HL-60/S4 treated with retinoic acid at 250 ng/mL for 4 days and 3 days (cell line): ENCODE data around the gene MYBBP1A.

Experiments used
- in situ Hi-C: fragments of 300-500 bp; cut with MboI; formaldehyde crosslinking; loops from 2 replicates; pipeline ENCODE4 v1.7.0; 2022; ENCODE audit warnings: low sequenced_read_pairs

The MYBBP1A gene

DNA sequence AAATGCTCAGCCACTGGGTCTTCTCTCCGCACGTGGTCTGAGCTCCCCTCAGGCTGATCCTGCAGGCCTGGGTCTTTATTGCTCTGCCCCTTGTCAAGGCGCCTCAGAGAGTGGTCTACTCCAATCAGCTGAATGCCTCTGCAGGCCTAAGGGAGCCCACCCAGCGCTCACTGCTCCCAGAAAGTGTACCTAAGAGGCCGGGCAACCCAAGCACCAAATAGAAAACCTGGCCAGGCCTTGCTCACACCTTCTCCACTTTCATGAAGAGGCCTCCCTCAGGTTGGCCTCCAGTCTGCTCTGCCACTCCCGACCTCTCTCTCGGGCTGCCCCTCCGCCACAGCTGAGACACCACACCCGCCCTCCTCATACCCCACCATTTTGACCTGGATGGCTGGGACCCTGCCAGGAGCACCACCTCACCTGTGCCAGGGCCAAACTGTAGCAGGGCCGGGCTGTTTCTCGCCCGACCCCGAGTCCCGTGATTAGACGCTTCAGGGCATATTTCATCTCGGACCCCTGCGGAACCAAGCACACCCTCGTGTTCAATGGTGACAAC, 665 bp downstream of the MYBBP1A start:
- in situ Hi-C loops = loop anchor here (25.0 kb wide), 1 partner anchor 333 kb away; the partner anchor contains the start of gene C17orf107

DNA sequence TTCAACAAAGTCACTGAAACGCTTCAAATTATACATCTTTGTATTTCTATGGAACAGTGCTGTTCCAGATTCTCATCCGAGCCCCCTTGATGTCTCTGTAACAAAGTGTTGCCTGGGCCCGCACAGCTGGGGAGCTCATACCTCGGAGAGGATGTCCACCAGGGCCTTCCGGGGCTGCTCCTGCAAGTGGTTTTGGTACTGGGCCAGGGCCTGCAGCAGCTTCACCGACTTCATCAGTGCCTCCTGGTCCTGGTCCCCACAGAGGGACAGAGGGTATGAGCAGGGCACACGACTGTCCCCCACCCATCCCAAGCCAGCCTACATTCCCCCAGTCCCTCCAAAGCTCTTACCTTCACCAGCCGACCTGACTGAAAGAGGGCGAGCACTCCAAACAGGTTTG, 1.5 kb downstream of the MYBBP1A start:
- in situ Hi-C loops = loop anchor here (25.0 kb wide), 1 partner anchor 334 kb away; the partner anchor contains the start of gene C17orf107

DNA sequence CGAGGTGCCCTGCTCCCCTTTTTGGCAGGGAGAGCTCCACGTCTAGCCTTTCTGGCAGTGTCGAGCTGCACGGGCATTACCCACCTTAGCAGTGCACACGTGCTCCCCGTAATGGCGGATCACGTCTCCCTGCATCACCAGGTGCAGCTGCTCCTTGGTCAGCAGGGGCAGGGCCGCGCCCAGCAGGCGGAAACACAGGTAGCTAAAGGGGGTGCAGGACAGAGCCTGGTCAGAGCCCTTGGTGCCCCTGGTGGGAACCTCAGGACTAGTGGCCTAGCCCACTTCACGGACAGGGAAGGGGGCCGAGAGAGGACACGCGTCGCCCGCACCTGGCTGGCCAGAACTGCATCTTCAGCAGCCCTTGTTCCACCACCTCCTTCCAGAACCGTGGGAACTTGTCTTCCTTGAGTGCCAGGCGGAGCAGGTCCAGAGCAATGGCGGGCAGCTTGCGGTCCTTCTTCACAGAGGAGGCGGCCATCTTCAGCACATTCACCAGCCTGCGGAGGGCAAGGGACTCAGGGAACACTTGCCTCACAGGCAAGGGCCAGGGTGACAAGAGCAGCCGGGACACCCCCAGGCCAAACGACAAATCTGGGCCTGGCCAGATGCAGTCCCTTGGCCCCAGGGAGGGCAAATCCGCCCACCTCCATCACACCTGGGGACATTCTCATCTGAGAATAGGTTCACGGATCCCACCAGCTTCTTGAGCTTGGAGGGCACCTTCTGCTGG, 3.2 kb downstream of the MYBBP1A start:
- in situ Hi-C loops = loop anchor here (25.0 kb wide), 1 partner anchor 335 kb away; the partner anchor contains the start of gene C17orf107

DNA sequence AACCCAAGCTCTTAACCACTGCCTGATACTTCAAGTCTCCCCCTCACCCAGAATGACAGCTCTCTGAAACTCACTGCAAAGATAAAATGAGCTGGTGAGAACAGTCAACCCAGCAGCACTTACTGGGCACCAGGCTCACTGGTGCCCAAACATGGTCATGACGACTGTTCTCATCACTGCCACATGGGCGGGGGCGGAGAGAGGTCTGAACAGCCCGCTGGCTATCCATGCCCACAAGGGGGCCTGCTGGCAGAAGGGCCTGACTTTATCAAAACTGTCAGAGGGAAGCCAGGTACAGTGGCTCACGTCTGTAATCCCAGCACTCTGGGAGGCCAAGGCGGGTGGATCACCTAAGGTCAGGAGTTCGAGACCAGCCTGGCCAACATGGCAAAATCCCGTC, 4.0 kb downstream of the MYBBP1A start:
- in situ Hi-C loops = loop anchor here (25.0 kb wide), 1 partner anchor 336 kb away; the partner anchor contains the start of gene C17orf107

DNA sequence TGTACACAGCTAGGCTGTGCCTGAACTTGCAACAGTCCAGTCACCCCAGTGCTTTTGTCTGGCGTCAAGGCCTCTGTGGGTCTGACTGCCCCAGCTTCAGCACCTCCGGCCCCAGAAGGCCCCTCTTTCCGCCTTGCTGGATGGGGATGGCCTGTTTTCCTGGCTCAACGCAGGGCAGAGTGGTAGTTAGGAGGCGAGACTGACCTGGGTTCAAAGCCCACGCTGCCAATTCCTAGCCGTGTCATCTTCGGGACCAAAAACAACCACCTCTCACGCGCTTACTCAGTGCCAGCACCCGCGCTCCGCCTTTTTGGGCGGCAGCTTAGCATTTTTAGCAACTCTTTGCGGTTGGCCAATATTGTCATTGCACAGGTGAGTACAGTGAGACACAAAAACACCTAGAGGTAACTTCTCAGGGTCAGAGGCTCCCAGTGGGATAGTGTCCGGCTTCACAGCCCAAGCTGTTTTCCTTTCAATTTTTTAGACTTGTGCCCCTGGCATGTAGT, 4.6 kb downstream of the MYBBP1A start:
- in situ Hi-C loops = loop anchor here (25.0 kb wide), 1 partner anchor 337 kb away; the partner anchor contains the start of gene C17orf107

DNA sequence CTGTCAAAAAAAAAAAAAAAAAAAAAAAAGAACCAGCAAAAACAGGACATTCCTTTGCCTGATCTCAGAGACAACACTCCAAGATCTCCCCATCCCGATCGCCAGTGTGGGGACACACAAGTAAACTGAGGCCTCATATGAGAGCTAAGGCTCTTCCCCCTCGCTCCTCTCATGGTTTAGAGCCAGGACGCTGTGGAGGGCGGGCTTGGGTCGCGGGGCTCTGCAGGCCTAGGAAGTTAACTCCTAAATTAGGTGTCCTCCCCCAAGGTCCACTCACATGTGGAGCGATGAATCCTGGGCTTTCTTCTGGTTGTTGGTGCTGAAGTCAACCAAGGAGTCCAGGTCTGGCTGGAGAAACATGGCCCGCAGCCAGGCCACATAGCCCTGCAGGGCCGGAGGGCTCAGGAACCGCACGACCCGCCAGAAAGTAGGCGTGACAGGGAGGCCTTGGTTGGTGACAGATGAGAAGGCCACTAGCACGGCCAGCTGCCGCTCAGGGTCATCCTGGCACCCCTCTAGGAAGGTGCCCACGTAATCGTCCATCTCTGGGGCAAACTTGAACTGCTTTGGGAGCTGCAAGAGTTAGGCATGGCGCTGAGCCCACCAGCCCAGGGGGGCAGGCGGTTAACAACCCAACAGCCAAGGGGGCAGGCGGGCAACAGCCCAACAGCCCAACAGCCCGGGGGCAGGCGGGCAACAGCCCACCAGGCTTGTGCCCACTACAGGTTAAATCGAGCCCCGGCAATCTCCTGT, 5.2 kb downstream of the MYBBP1A start:
- in situ Hi-C loops = loop anchor here (25.0 kb wide), 1 partner anchor 337 kb away; the partner anchor contains the start of gene C17orf107

DNA sequence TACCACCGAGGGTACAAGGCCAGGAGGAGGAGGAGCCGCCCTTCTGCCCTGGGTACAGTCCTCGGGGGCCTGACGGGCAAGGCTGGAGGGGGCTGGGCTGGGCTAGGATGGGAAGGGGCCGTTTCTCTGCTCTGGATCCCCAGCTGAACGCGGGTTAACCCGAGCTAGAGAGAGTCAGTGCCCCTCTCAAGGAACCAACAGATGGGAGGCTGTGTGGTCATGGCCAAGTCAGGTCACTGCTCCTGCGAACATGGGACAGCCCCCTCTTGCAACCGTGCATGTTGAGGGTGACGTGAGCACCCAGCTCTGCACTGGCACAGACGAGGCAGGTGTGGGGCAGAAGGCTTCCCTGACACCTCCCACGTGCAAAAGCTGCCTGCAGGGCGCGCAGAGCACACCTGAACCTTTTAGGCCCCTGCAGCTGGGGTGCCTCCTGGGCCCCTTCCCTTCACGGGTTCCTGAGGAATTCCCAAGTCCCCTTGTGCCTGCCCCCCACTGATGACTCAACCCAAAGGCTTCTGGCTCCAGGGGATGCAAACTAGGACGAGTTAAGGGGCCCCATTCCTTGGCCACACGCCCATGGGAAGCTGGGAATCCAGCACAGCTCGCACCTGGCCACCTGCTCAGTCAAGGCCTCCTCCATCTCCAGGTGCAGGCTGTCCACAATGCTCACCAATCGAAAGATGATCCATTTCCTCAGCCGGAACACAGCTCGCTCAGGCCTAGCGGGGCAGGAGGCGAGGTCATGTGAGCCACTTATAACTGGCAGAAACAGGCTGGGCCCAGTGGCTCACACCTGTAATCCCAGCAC, 6.3 kb downstream of the MYBBP1A start:
- in situ Hi-C loops = no loop called here

DNA sequence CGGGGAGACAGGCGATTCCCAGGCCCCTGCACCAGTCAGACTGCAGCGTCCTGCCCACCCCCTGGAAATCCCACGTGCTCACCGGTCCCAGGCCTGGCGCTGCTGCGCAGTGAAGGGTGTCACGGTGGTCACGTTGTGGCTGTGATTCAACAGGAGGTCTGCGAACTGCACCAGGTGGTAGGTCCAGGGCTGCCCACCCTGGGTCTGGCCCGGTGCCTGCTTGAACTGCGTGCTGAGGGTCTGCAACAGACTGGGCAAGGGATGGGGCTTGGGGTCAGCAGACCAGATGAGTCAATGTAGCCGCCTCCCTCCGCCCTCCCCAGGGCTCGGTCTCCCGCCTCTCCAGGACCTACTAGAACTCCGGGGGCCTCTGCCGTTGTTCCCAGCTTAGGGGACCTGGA, 7.1 kb downstream of the MYBBP1A start:
- in situ Hi-C loops = no loop called here

DNA sequence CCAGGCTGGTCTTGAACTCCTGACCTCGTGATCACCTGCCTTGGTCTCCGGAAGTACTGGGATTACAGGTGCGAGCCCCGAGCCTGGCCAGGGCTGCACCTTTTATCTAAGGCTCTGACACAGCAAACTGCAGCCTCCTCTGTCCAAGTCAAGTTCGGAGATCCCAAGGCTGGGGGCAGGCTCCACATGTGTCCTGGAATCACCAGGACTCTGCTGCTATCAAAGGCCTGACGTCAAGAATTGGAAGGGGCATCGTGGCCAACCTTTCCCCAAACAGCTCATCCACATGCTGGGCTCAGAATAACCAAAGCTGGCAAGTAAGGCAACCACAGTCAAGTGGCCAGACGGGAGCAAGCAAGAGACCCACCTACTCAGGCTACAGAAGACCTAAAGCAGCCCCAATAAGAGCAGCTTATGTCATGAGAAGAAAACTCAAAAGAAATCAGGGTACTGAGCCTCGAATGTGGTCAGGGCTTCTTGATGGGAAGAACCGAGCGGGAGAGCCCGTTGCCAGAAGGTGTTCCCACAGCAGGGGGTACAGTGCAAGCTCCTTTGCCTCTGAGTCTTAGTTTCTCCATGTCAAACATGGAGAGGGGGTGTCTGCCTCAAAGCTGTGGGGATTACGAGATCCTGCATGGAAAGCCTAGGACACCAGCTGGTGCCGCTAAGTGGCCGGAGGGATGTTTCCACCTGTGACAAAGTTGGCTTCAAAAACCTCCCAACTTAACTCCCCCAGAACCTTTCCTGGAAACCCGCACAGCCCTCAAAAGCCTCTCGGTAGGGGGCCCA, 7.9 kb downstream of the MYBBP1A start:
- in situ Hi-C loops = no loop called here

DNA sequence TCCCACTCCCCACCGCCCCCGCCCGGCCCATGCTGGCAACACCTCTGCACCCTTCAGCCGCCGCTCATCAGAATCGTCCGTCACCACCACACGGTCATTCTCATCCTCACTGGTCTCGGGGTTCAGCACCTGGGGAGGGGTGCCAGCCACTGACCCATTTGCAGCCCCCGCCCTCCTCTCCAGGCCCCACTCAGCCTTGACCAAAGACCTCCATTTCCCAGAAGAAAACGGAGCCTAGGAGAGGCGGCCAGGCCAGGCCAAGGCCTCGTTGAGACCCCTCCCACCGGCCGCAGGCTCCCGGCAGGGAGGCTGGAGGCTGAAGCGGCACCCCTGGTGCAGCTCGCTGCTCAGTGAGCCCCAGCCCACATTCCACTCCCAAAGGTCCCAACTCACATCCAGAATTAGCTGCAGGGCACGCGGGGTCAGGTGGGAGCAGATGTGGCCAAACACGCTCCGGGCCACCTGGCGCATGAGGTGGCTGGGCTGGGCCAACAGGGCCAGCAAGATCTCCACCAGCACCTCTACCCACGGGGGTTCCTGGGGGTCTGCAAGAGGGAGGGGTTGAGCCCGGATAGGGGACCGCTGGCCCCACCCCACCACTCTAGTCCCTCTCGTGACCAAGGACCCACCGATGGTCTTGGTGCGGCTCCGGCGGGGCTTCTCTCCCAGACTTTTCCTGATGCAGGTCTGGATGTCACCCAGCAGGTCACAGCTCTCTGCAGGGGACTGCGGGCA, 9.8 kb downstream of the MYBBP1A start:
- in situ Hi-C loops = no loop called here

DNA sequence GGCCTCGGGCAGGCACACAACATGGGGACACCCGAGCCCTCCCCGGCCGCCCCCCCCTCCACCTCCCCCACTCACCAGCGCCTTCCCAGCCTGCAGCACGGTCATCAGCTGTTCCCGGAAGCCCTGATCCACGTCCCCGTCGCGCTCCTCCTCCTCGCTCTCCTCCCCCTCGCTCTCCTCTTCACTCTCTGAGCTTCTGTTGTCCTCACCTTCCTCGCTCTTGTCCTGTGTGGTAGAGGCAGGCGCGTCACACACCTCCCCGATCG, 10.3 kb downstream of the MYBBP1A start:
- in situ Hi-C loops = no loop called here

DNA sequence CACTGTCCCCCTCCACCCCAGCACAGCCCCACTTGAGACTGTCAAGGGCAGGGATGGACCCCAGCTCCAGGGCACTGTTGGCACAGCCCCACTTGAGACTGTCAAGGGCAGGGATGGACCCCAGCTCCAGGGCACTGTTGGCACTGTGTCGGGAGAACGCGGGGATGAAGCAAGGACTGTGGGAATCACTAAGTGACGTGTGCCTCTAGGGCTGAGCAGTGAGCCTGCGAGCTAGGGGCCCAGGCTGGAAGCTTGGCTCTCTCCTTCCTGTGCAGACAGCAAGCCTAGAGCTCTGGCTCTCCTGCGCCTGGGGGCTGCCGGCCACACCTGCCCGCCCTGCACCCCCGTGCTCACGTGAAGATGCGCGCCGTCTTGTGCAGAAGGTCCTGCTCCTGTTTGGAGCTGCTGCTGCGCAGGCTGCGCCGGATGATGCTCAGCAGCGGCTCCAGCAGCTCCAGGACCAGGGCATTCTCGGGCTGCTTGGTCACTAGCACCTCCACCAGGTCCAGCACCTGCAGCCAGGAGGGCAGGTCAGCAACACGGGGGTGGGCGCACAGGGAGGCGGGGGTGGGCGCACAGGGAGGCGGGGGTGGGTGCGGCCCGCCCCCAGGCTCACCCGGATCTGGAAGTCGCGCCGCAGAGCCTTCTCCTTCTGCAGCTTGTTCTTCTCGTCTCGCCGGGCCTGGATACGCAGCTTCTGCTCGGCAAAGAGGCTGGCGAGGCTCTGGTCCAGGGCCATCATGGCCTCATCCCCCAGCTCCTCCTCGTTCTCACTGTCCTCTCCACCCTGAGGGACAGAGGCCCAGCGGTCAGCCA, 10.8 kb downstream of the MYBBP1A start:
- in situ Hi-C loops = no loop called here

DNA sequence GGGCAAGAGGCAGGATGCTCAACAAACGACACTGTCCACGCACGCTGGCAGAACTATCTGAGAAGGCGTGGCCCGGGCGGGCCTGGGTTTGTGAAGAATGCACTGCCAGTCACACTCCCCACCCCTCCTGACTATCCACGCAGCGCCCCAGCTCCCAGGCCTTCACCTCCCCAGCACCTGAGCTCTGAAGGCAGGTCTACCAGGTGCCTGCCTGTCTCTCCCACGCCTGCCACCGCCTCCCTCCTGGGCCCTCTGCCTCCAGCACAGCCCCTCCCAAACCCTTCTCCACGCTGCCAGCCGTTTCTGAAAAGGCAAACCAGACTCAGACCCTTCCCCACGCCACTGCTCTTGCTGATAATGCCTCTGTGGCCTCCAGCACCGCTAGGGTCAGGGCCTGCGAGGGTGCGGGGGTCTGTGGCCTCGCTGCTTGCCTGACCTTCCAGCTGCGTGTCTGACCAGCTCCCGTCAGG, 11.6 kb downstream of the MYBBP1A start:
- in situ Hi-C loops = no loop called here

DNA sequence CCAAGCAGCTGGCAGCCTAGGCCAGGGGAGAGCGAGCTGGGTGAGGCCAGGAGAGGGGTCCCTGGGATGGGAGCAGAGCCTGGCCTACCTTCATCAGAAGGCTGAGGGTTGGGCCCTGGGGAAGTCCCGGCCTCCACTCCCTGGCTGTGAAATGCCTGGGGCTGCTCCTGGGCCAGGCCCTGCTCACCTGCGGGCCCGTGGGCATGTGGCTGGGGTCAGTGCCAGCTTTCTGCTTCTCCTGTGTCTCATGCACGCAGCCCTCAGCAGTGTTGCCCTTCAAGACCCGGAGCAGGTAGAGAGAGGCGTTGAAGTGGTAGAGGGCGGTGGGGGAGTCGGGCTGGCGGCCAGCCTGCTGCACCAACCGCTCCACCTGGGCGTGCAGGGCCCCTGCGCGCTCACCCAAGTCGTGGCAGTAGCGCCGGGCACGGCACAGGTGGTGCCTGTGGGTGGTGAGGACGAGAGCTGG, 12.4 kb downstream of the MYBBP1A start:
- in situ Hi-C loops = no loop called here

DNA sequence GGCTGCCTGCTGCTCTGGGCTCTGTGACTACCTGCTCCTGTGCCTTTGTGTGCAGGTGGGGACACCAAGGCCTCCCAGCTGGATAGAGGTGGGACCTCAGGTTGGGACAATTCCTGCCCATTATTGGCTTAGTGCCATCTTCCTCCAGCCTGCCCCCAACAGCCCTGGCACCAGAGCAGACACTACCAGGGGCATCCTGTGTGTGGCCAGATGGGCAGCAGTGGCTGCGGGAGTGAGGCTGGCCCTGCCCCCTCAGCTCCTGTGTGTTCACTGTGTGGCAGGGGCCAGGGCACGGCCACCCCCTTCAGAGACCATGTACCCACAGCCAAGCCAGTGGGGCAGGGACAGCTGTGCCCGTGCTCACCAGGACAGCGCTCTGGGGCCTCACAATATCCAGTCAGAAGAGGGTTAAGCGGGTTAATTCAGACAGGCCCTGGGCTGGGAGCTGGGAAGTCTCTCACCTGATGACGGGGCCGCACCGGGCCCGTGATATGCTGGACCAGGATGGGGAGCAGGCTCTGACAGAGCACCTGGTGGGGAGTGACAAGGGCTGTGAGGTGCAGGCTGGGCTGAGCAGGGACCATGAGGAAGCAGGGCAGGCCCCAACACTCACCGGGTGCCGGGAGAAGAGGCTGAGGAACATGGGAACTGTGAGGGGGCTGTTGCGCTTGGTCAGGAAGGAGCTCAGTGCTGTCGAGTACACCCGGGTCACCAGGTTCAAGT, 13.0 kb downstream of the MYBBP1A start:
- in situ Hi-C loops = no loop called here

DNA sequence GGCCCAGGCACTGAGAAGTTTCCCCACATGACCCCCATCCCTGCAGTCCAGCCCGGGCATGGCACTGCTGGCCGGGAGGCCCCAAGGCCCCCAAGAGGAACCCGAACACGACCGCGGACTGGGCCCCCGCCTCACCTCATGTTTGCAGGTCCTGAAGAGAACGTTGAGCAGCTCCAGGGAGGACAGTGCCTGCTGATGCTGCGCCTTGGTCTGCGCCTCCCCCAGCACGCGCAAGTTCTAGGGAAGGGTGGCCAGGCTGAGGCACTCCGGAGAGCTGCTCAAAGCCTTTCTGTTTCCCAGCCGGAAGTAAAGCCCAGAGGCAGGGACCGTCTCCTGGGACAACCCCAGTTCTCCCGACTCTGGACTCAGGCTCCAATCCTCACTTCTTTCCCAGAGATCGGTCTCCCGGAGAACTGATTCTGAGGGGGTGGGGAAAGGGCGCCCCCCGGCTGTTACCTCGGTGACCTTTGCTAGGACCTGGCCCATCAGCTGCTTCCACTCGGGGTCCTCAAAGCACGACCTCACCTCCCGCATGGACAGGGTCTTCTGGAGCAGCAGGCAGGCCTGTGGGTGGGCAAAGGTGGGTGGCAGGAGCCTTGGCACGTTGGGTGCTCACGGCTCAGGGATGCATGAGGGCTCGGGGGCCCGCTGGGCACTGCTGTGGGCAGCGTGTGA, 13.7 kb downstream of the MYBBP1A start:
- in situ Hi-C loops = no loop called here

DNA sequence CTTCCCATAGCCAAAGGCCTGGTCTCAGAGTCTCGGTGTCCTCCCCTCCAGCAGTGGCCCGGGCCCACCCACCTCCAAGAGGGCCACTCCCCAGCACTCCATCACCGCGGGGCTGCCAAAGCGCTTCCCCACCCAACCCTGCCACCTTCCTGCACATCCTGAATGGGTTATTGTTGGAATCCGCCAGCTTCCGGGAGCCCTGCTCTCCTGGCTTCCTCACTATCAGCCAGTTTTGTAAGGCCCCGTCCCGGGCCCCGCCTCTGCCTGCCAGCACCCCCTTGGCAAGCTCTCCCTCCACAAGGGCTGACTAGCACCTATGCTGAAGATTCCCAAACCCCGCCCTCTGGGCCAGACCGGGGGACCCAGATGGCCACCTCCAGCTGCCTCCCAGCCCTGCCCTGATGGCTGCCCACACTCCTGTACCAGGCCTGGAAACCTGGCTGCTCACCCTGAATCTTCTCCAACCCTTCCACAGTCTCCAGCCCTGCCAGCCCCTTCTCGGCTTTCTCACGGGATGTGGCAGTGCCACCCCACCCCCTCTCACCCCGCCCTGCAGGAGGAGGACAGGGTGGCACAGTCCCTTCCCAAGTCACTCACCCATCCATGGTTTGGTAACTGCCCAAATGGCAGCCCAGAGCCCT, 14.4 kb downstream of the MYBBP1A start:
- in situ Hi-C loops = no loop called here
